ENCODE data around the gene ZMYND19.
"Not testable (repeated sequence)": the region's sequence is repeated elsewhere in the genome, so short reads cannot be mapped to it uniquely, and the experiment has no call there.

DNA sequence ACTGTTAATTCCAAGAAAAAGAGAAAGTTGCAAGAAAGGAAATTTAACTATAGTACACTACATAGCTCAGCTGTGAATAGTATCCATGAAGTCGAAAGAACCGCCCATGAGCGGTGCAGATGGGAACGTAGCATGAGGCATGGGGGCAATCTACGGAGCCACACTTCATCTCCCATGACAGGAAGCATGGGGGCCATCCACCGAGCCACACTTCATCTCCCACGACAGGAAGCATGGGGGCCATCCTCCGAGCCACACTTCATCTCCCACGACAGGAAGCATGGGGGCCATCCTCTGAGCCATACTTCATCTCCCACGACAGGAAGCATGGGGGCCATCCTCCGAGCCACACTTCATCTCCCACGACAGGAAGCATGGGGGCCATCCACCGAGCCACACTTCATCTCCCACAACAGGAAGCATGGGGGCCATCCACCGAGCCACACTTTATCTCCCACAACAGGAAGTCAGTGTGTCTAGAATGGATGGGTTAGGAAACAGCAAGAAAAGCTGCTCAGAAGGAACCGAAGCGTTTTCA is 53.6 kb downstream of the ZMYND19 start:
- TF ChIP-seq, protein P1, sequence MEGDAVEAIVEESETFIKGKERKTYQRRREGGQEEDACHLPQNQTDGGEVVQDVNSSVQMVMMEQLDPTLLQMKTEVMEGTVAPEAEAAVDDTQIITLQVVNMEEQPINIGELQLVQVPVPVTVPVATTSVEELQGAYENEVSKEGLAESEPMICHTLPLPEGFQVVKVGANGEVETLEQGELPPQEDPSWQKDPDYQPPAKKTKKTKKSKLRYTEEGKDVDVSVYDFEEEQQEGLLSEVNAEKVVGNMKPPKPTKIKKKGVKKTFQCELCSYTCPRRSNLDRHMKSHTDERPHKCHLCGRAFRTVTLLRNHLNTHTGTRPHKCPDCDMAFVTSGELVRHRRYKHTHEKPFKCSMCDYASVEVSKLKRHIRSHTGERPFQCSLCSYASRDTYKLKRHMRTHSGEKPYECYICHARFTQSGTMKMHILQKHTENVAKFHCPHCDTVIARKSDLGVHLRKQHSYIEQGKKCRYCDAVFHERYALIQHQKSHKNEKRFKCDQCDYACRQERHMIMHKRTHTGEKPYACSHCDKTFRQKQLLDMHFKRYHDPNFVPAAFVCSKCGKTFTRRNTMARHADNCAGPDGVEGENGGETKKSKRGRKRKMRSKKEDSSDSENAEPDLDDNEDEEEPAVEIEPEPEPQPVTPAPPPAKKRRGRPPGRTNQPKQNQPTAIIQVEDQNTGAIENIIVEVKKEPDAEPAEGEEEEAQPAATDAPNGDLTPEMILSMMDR (IDR thresholded peaks at IDR 0.05): not testable (repeated sequence)
- not testable (repeated sequence) for TF ChIP-seq POLR2A, POLR2AphosphoS5 (IDR thresholded peaks at IDR 0.05)

Measured in breast epithelium (tissue), 3 donors.